ENCODE results near the gene CDKN2A.

DNA sequence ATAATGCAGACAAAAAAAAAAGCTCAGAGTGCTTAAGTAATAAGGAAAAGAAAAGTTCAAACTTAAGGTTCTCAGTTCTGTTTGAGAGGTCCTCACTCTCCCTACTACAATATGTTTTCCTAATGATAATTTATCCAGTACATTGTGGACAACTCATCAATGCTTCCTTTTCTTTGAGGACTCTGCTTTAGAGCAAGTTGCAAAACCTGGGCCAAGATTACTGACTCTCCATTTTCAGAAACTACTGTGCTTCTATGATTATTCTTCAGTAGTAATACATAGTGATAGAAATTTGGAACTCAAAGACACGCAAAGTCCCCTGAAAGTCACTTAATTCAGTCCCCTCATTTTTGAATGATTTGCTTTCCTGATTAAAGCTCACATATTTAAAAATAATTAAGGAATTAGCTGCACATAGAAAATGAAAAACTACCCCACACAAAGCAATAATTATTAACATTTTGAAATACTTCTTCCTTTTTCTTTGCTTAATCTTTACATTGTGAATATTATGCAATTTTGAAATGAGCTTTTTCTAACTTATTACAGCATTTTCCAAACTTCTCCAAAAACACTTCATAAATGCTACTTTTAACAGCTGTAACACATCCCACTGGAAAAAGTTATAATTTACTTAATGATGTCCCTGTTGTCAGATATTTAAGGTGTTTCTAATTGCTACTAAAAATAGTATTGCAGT, 11.2 kb downstream of the CDKN2A start:
- TF ChIP-seq, protein P1, sequence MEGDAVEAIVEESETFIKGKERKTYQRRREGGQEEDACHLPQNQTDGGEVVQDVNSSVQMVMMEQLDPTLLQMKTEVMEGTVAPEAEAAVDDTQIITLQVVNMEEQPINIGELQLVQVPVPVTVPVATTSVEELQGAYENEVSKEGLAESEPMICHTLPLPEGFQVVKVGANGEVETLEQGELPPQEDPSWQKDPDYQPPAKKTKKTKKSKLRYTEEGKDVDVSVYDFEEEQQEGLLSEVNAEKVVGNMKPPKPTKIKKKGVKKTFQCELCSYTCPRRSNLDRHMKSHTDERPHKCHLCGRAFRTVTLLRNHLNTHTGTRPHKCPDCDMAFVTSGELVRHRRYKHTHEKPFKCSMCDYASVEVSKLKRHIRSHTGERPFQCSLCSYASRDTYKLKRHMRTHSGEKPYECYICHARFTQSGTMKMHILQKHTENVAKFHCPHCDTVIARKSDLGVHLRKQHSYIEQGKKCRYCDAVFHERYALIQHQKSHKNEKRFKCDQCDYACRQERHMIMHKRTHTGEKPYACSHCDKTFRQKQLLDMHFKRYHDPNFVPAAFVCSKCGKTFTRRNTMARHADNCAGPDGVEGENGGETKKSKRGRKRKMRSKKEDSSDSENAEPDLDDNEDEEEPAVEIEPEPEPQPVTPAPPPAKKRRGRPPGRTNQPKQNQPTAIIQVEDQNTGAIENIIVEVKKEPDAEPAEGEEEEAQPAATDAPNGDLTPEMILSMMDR (IDR thresholded peaks at IDR 0.05 in 2 of 3, conservative IDR thresholded peaks at IDR 0.05 in 1 of 3; ENCODE audit: insufficient read depth in 2 of 3, low read depth in 1 of 3, low read length in 3 of 3): no peak
- TF ChIP-seq POLR2AphosphoS5 (IDR thresholded peaks at IDR 0.05; ENCODE audit: control insufficient read depth, insufficient read depth, low read depth, low read length) (no peak), SMAD3 (CRISPR knock-in tag; conservative IDR thresholded peaks at IDR 0.05) (no peak), SIN3B (IDR thresholded peaks at IDR 0.05; ENCODE audit: low read depth) (no peak), YY1 (IDR thresholded peaks at IDR 0.05; ENCODE audit: borderline replicate concordance in 1 of 3, control insufficient read depth in 1 of 3, extremely low read depth in 1 of 3, insufficient read depth in 3 of 3, insufficient read length in 1 of 3, insufficient replicate concordance in 2 of 3, low read depth in 1 of 3, low read length in 2 of 3) (no peak), EZH2 (IDR thresholded peaks at IDR 0.05; ENCODE audit: borderline replicate concordance, low read depth, low read length) (no peak), E2F8 (IDR thresholded peaks at IDR 0.05; ENCODE audit: low read depth, partially characterized antibody) (no peak)

All from K562 (cell line).